Right lobe of liver (tissue), 4 donors: Measurements from ENCODE around the gene CCDC136.

ENCODE experiments used
- CTCF ChIP-seq, 4 donors: fragments of 200-600 bp in 3 of 4; fragments of 450-650 bp in 1 of 4; IDR thresholded peaks; one replicate each; pipeline versions ENCODE4 v1.5.1 to v1.8.0; 2016 to 2022; ENCODE audit warnings: antibody characterized with exemption in 4 of 4, mild to moderate bottlenecking in 2 of 4
- POLR2A ChIP-seq: fragments of 450-650 bp; IDR thresholded peaks from one replicate; pipeline ENCODE4 v1.6.1; 2017; ENCODE audit warnings: antibody characterized with exemption, mild to moderate bottlenecking
- donor health status: DM: no; HTN: no; CAD: no.
- donor health status: DM: no; HTN: no; CAD: no.
- donor health status: DM: no; HTN: yes; CAD: no.

- TF ChIP-seq CTCF (IDR thresholded peaks at IDR 0.05) (no peak), POLR2A (no peak)
Measured at GRCh38 chr7:128829391-128830166, 37.8 kb downstream of the CCDC136 start.
